Lung (tissue), 12 donors: ENCODE measurements around the gene CLSTN1. TPM values are rescaled to one million over a fixed set of nuclear protein-coding genes. Genes with fewer than 3 reads are reported as not detected.

Source experiments
- ATAC-seq: fragments of 200-7000 bp; cut with Tn5 transposase; one replicate; pipeline ENCODE4 v1.9.1; 2020; ENCODE audit warnings: moderate number of reproducible peaks; ENCODE audit not compliant: insufficient read depth, low FRiP score
- DNase-seq, 3 donors: peaks; one replicate each; pipeline ENCODE4 v3.0.0-alpha.2; 2013 to 2017
- H3K27ac ChIP-seq, 2 donors: one replicate each; pipeline ENCODE4 v1.5.1; 2013; ENCODE audit warnings: mild to moderate bottlenecking in 2 of 2, moderate library complexity in 2 of 2, control low read depth in 1 of 2, inconsistent platforms in 1 of 2, low read depth in 1 of 2, low read length in 1 of 2
- H3K27me3 ChIP-seq, 3 donors: one replicate each; pipeline ENCODE4 v1.5.1; 2013; ENCODE audit warnings: low read length in 2 of 3; ENCODE audit not compliant: control insufficient read depth in 3 of 3, insufficient read depth in 3 of 3
- H3K36me3 ChIP-seq, 4 donors: one replicate each; pipeline ENCODE4 v1.5.1; 2013; ENCODE audit warnings: low read length in 4 of 4, mild to moderate bottlenecking in 1 of 4, moderate library complexity in 1 of 4; ENCODE audit not compliant: control insufficient read depth in 4 of 4, insufficient read depth in 4 of 4
- H3K4me1 ChIP-seq, 5 donors: one replicate each; pipeline ENCODE4 v1.5.1; 2013; ENCODE audit warnings: low read length in 5 of 5, mild to moderate bottlenecking in 2 of 5, moderate library complexity in 1 of 5; ENCODE audit not compliant: control insufficient read depth in 5 of 5, insufficient read depth in 5 of 5
- H3K4me3 ChIP-seq: one replicate; pipeline ENCODE4 v1.5.1; 2013; ENCODE audit warnings: mild to moderate bottlenecking, control low read depth, moderate library complexity
- H3K9ac ChIP-seq, 2 donors: one replicate each; pipeline ENCODE4 v1.5.1; 2013; ENCODE audit warnings: low read length in 2 of 2, control low read depth in 1 of 2; ENCODE audit not compliant: insufficient read depth in 1 of 2
- H3K9me3 ChIP-seq, 4 donors: one replicate each; pipeline ENCODE4 v1.5.1; 2013; ENCODE audit warnings: low read length in 3 of 4, mild to moderate bottlenecking in 1 of 4, moderate library complexity in 1 of 4; ENCODE audit not compliant: control insufficient read depth in 4 of 4, insufficient read depth in 3 of 4
- CTCF ChIP-seq: IDR thresholded peaks from 2 replicates; pipeline ENCODE4 v1.5.1; 2012; ENCODE audit warnings: mild to moderate bottlenecking; ENCODE audit errors: control extremely low read depth, extremely low read depth
- WGBS, 2 donors: extraction: QIAGEN DNeasy Blood & Tissue Kit; methylation state at CpG; one replicate each; pipeline ENCODE4 v1.1.7; 2013; 5-methylcytosine and 5-hydroxymethylcytosine counted together
- polyA plus RNA-seq, 2 donors: library from polyadenylated mRNA; stranded (reverse); fragments of 200-250 nt; gene quantifications; one replicate each; pipeline ENCODE4 v1.2.1, GENCODE V29; 2013
- total RNA-seq, 2 donors: library from RNA; depleted of rRNA in 1 of 2; stranded (reverse); fragments of >200 nt in 1 of 2; gene quantifications; one replicate each; pipeline ENCODE4 v1.2.1, GENCODE V29; 2014 to 2021
- donor health status: control.
- donor health status: control.
- donor health status: Bipolar disorder and iron deficiency.
- donor health status: healthy.
- donor health status: DM: yes; HTN: yes; CAD: no.

CLSTN1 gene
- total and polyA plus RNA-seq, 4 donors, result 37.1 to 88.0 (median 61.8) TPM

- Histone ChIP-seq H3K9me3 (no peaks in the 10 kb centered on the region), H3K36me3 (peaks cover 0 to 3% (median under 1%) of the 10 kb centered on the region in 4 donors), H3K4me1 (peaks cover 0 to 34% (median 8%) of the 10 kb centered on the region in 5 donors), H3K9ac (no peak overlapping the region), H3K27ac (no peak overlapping the region), H3K27me3 (no peaks in the 10 kb centered on the region), H3K4me3 (no peak overlapping the region)
- TF ChIP-seq CTCF, result no peak
- WGBS, 2 donors, result 79 to 80% methylated on average over 3 of the region's 3 CpGs
- DNase-seq, result no peak
- no peak for ATAC-seq
These were observed 3.2 kb downstream of the CLSTN1 start for GRCh38 chr1:9820521-9820920.

- WGBS, 2 donors, result 92 to 96% methylated on average over 4 of the region's 4 CpGs
- TF ChIP-seq CTCF, result no peak
These were observed 6.0 kb downstream of the CLSTN1 start for GRCh38 chr1:9817734-9818133.

GRCh38 chr1:9816199-9816598, 7.6 kb downstream of the CLSTN1 start:
- DNase-seq (no peak), ATAC-seq (no peak)
- H3K27me3 ChIP-seq, result no peaks in the 10 kb centered on the region
- H3K9me3 ChIP-seq, result no peaks in the 10 kb centered on the region
- 77% methylated on average over 1 of the region's 1 CpG for WGBS, 2 donors
- TF ChIP-seq CTCF, result no peak
- no peak overlapping the region for H3K9ac ChIP-seq
- H3K27ac ChIP-seq, result no peak overlapping the region
- H3K4me3 ChIP-seq, result no peak overlapping the region
- peaks cover 0 to 11% (median 2%) of the 10 kb centered on the region in 5 donors for H3K4me1 ChIP-seq
- peaks cover 0 to 2% (median 0%) of the 10 kb centered on the region in 4 donors for H3K36me3 ChIP-seq

More at GRCh38 chr1:9817734-9818133, 6.0 kb downstream of the CLSTN1 start:
- no peak overlapping the region for H3K4me3 ChIP-seq
- no peaks in the 10 kb centered on the region for H3K27me3 ChIP-seq
- no peaks in the 10 kb centered on the region for H3K9me3 ChIP-seq
- H3K36me3 ChIP-seq, result peaks cover 0 to 2% (median 0%) of the 10 kb centered on the region in 4 donors
- no peak overlapping the region for H3K27ac ChIP-seq
- DNase-seq (no peak), ATAC-seq (no peak)
- H3K9ac ChIP-seq, result no peak overlapping the region
- peaks cover 0 to 22% (median 8%) of the 10 kb centered on the region in 5 donors for H3K4me1 ChIP-seq

- DNase-seq, result no peak
- WGBS, 2 donors, result 61 to 93% methylated on average over 2 of the region's 2 CpGs
These were observed 8.6 kb downstream of the CLSTN1 start for GRCh38 chr1:9815150-9815549.

More at GRCh38 chr1:9815150-9815549, 8.6 kb downstream of the CLSTN1 start:
- H3K27me3 ChIP-seq, result no peaks in the 10 kb centered on the region
- no peak for TF ChIP-seq CTCF
- H3K36me3 ChIP-seq, result peaks cover 0 to 2% (median 0%) of the 10 kb centered on the region in 4 donors
- no peak for ATAC-seq
- H3K4me1 ChIP-seq, result peaks cover 0 to 10% (median 0%) of the 10 kb centered on the region in 5 donors
- H3K27ac ChIP-seq, result no peak overlapping the region
- no peaks in the 10 kb centered on the region for H3K9me3 ChIP-seq
- H3K4me3 ChIP-seq, result no peak overlapping the region
- no peak overlapping the region for H3K9ac ChIP-seq
